H9 (cell line): ENCODE data around the gene GIGYF1. TPM values are rescaled to one million over a fixed set of nuclear protein-coding genes. Genes with fewer than 3 reads are reported as not detected.

ENCODE experiments used
- DNase-seq: peaks from one replicate; pipeline ENCODE4 v3.0.0-alpha.2; 2017
- H2AFZ ChIP-seq: one replicate; pipeline ENCODE4 v1.6.1; 2013; ENCODE audit warnings: mild to moderate bottlenecking, low read length, control low read depth, moderate library complexity
- H2AK5ac ChIP-seq: 2 replicates; pipeline ENCODE4 v1.6.1; 2013; ENCODE audit warnings: low read length, control low read depth, mixed read lengths; ENCODE audit not compliant: insufficient read length
- H2BK120ac ChIP-seq: one replicate; pipeline ENCODE4 v1.6.1; 2013; ENCODE audit warnings: low read depth, mild to moderate bottlenecking, low read length, control low read depth, inconsistent platforms; ENCODE audit not compliant: poor library complexity, severe bottlenecking
- H2BK12ac ChIP-seq: 2 replicates; pipeline ENCODE4 v1.6.1; 2013; ENCODE audit warnings: low read length, control low read depth, mixed read lengths, low read depth; ENCODE audit not compliant: insufficient read length
- H2BK15ac ChIP-seq: 2 replicates; pipeline ENCODE4 v1.6.1; 2013; ENCODE audit warnings: low read depth, low read length, control low read depth
- H2BK20ac ChIP-seq: one replicate; pipeline ENCODE4 v1.6.1; 2013; ENCODE audit warnings: low read depth, mild to moderate bottlenecking, low read length, control low read depth, inconsistent platforms; ENCODE audit not compliant: poor library complexity, severe bottlenecking
- H2BK5ac ChIP-seq: 2 replicates; pipeline ENCODE4 v1.6.1; 2013; ENCODE audit warnings: low read length, control low read depth, mixed read lengths; ENCODE audit not compliant: insufficient read length
- H3K14ac ChIP-seq: 2 replicates; pipeline ENCODE4 v1.6.1; 2013; ENCODE audit warnings: low read length, control low read depth; ENCODE audit not compliant: insufficient read depth
- H3K18ac ChIP-seq: 2 replicates; pipeline ENCODE4 v1.6.1; 2013; ENCODE audit warnings: low read depth, mild to moderate bottlenecking, mixed read lengths, low read length, control low read depth; ENCODE audit not compliant: insufficient read length
- H3K23ac ChIP-seq: 2 replicates; pipeline ENCODE4 v1.6.1; 2013; ENCODE audit warnings: low read length, control low read depth, mixed read lengths, low read depth; ENCODE audit not compliant: insufficient read length
- H3K23me2 ChIP-seq: 2 replicates; pipeline ENCODE4 v1.6.1; 2013; ENCODE audit warnings: low read depth, mild to moderate bottlenecking, mixed read lengths, low read length, control low read depth; ENCODE audit not compliant: insufficient read length, poor library complexity, severe bottlenecking
- H3K27ac ChIP-seq: 2 replicates; pipeline ENCODE4 v1.5.1; 2013; ENCODE audit warnings: low read length, control low read depth, mixed read lengths, low read depth; ENCODE audit not compliant: insufficient read length
- H3K27me3 ChIP-seq: 2 replicates; pipeline ENCODE4 v1.6.1; 2013; ENCODE audit warnings: low read length, control low read depth, inconsistent platforms; ENCODE audit not compliant: insufficient read depth
- H3K4ac ChIP-seq: 2 replicates; pipeline ENCODE4 v1.6.1; 2013; ENCODE audit warnings: low read depth, mild to moderate bottlenecking, control low read depth, inconsistent platforms, low read length, moderate library complexity
- H3K4me1 ChIP-seq: 2 replicates; pipeline ENCODE4 v1.6.1; 2013; ENCODE audit warnings: low read length, control low read depth, inconsistent platforms; ENCODE audit not compliant: insufficient read depth
- H3K4me2 ChIP-seq: 2 replicates; pipeline ENCODE4 v1.6.1; 2013; ENCODE audit warnings: low read length, control low read depth, mixed read lengths; ENCODE audit not compliant: insufficient read length, insufficient read depth
- H3K56ac ChIP-seq: 2 replicates; pipeline ENCODE4 v1.6.1; 2013; ENCODE audit warnings: low read depth, mild to moderate bottlenecking, mixed read lengths, low read length, control low read depth; ENCODE audit not compliant: insufficient read length
- H3K79me1 ChIP-seq: 2 replicates; pipeline ENCODE4 v1.6.1; 2013; ENCODE audit warnings: low read depth, mild to moderate bottlenecking, moderate library complexity, low read length, control low read depth, inconsistent platforms; ENCODE audit not compliant: insufficient read depth, poor library complexity, severe bottlenecking
- H3K79me2 ChIP-seq: 2 replicates; pipeline ENCODE4 v1.6.1; 2013; ENCODE audit warnings: low read length, control low read depth, inconsistent platforms; ENCODE audit not compliant: insufficient read depth
- H3K9ac ChIP-seq: 2 replicates; pipeline ENCODE4 v1.6.1; 2013; ENCODE audit warnings: low read length, control low read depth, mixed read lengths; ENCODE audit not compliant: insufficient read length; ENCODE audit errors: extremely low read depth
- H3K9me3 ChIP-seq: one replicate; pipeline ENCODE4 v1.6.1; 2013; ENCODE audit warnings: low read depth, low read length, inconsistent platforms; ENCODE audit not compliant: control insufficient read depth
- H3T11ph ChIP-seq: one replicate; pipeline ENCODE4 v1.6.1; 2013; ENCODE audit warnings: mild to moderate bottlenecking, low read length, control low read depth, inconsistent platforms
- H4K20me1 ChIP-seq: one replicate; pipeline ENCODE4 v1.6.1; 2013; ENCODE audit not compliant: control insufficient read depth, insufficient read length, insufficient read depth
- H4K5ac ChIP-seq: 2 replicates; pipeline ENCODE4 v1.6.1; 2013; ENCODE audit warnings: low read depth, mild to moderate bottlenecking, mixed read lengths, low read length, control low read depth; ENCODE audit not compliant: insufficient read length
- H4K8ac ChIP-seq: replicated peaks from 2 replicates; pipeline ENCODE4 v1.6.1; 2013; ENCODE audit warnings: low read length, control low read depth, mixed read lengths, low read depth; ENCODE audit not compliant: insufficient read length
- H4K91ac ChIP-seq: 2 replicates; pipeline ENCODE4 v1.6.1; 2013; ENCODE audit warnings: low read depth, mild to moderate bottlenecking, moderate library complexity, mixed read lengths, low read length, control low read depth; ENCODE audit not compliant: insufficient read length
- H3K27ac Mint-ChIP-seq, 3 experiments: 2 replicates in 2 of 3; 3 replicates in 1 of 3; pipeline ENCODE4 v1.8.0; 2020 to 2021; ENCODE audit warnings: mixed read lengths in 3 of 3, mild to moderate bottlenecking in 1 of 3, moderate library complexity in 1 of 3
- H3K27me3 Mint-ChIP-seq: 2 replicates; pipeline ENCODE4 v1.8.0; 2021; ENCODE audit warnings: low read depth, mild to moderate bottlenecking, moderate library complexity, mixed read lengths
- H3K36me3 Mint-ChIP-seq, 3 experiments: 2 replicates in 2 of 3; 3 replicates in 1 of 3; pipeline ENCODE4 v1.8.0; 2020 to 2021; ENCODE audit warnings: low read depth in 3 of 3, mixed read lengths in 3 of 3; ENCODE audit not compliant: insufficient read depth in 1 of 3
- H3K4me1 Mint-ChIP-seq, 2 experiments: 2 replicates each; pipeline ENCODE4 v1.8.0; 2020; ENCODE audit warnings: mixed read lengths in 2 of 2
- H3K4me3 Mint-ChIP-seq, 2 experiments: 2 replicates in 1 of 2; 3 replicates in 1 of 2; pipeline ENCODE4 v1.8.0; 2020 to 2021; ENCODE audit warnings: mild to moderate bottlenecking in 2 of 2, mixed read lengths in 2 of 2, moderate library complexity in 1 of 2
- H3K9me3 Mint-ChIP-seq, 2 experiments: 2 replicates in 1 of 2; 3 replicates in 1 of 2; pipeline ENCODE4 v1.8.0; 2020; ENCODE audit warnings: mild to moderate bottlenecking in 2 of 2, mixed read lengths in 2 of 2, moderate library complexity in 1 of 2
- WGBS: extraction: QIAGEN DNeasy Blood & Tissue Kit; methylation state at CpG from one replicate; pipeline ENCODE4 v1.1.7; 2013; ENCODE audit warnings: missing lambda C conversion rate, low lambda C conversion rate, mixed read lengths; ENCODE audit not compliant: insufficient read length; ENCODE audit errors: extremely low coverage; 5-methylcytosine and 5-hydroxymethylcytosine counted together
- total RNA-seq: library from RNA; stranded (reverse); gene quantifications from 2 replicates; pipeline ENCODE4 v1.2.1, GENCODE V29; 2021
- TF ChIP-seq, protein P1 (sequence below): fragments of 200-600 bp; sonication (generic); conservative IDR thresholded peaks from 3 replicates; pipeline ENCODE4 v1.8.0; 2021; ENCODE audit warnings: antibody characterized with exemption, mild to moderate bottlenecking

The GIGYF1 gene
- total RNA-seq, 1 experiment from 2014 or later: 104 TPM

GRCh38 chr7:100677308-100678267 is 16.5 kb downstream of the GIGYF1 start:
- Histone ChIP-seq H4K20me1 (no peaks in the 10 kb centered on the region), H3K4me1 (no peaks in the 10 kb centered on the region), H3K18ac (no peak overlapping the region), H2AFZ (no peak overlapping the region), H3K27ac (no peak overlapping the region), H4K91ac (no peak overlapping the region), H3K56ac (no peak overlapping the region), H3K23me2 (peaks cover 20% of the 10 kb centered on the region), H3K14ac (no peak overlapping the region), H3K4me2 (no peak overlapping the region), H3K79me2 (no peaks in the 10 kb centered on the region), H3K23ac (no peak overlapping the region), H2BK20ac (no peak overlapping the region), H4K8ac (no peak overlapping the region), H3K27me3 (no peaks in the 10 kb centered on the region), H2BK12ac (no peak overlapping the region), H3K79me1 (no peaks in the 10 kb centered on the region), H2AK5ac (no peak overlapping the region), H3K4ac (no peak overlapping the region), H2BK120ac (no peak overlapping the region), H4K5ac (no peak overlapping the region), H3K9me3 (no peaks in the 10 kb centered on the region), H3T11ph (no peak overlapping the region), H2BK5ac (no peak overlapping the region), H3K9ac (no peak overlapping the region), H2BK15ac (no peak overlapping the region)
- Mint-ChIP-seq H3K4me1 (peaks cover 6 to 21% of the 10 kb centered on the region in 2 experiments), H3K27ac (peak overlapping the region in 1 of 3 experiments; percentile 88; a peak in 1 of 7 replicates), H3K27me3 (peaks cover 9% of the 10 kb centered on the region), H3K4me3 (no peak overlapping the region; a peak in 1 of 5 replicates), H3K36me3 (peaks cover 10 to 44% (median 43%) of the 10 kb centered on the region in 3 experiments; a peak in 6 of 7 replicates), H3K9me3 (no peaks in the 10 kb centered on the region)
- no CpG with 5 or more reads among the region's 36 CpGs for WGBS
- DNase-seq: no peak
- TF ChIP-seq, protein P1, sequence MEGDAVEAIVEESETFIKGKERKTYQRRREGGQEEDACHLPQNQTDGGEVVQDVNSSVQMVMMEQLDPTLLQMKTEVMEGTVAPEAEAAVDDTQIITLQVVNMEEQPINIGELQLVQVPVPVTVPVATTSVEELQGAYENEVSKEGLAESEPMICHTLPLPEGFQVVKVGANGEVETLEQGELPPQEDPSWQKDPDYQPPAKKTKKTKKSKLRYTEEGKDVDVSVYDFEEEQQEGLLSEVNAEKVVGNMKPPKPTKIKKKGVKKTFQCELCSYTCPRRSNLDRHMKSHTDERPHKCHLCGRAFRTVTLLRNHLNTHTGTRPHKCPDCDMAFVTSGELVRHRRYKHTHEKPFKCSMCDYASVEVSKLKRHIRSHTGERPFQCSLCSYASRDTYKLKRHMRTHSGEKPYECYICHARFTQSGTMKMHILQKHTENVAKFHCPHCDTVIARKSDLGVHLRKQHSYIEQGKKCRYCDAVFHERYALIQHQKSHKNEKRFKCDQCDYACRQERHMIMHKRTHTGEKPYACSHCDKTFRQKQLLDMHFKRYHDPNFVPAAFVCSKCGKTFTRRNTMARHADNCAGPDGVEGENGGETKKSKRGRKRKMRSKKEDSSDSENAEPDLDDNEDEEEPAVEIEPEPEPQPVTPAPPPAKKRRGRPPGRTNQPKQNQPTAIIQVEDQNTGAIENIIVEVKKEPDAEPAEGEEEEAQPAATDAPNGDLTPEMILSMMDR: no peak
